SK-N-MC (cell line): ENCODE data around the gene SPG21.

Experiments used
- EZH2 ChIP-seq: fragments of 200-600 bp; sonication (generic); IDR thresholded peaks from one replicate; pipeline ENCODE4 v1.6.1; 2017; ENCODE audit warnings: antibody characterized with exemption
- FOXP2 ChIP-seq: optimal IDR thresholded peaks from 2 replicates; pipeline ENCODE3; 2011; ENCODE audit warnings: mild to moderate bottlenecking, moderate library complexity; ENCODE audit not compliant: insufficient read depth; ENCODE audit errors: extremely low read length, control extremely low read depth
- POLR2AphosphoS5 ChIP-seq: IDR thresholded peaks from 2 replicates; pipeline ENCODE4 v1.6.1; 2012; ENCODE audit warnings: mild to moderate bottlenecking, low read depth, low read length, borderline replicate concordance

- TF ChIP-seq EZH2 (no peak), POLR2AphosphoS5 (no peak), FOXP2 (no peak)
These were observed 66.2 kb downstream of the SPG21 start for GRCh38 chr15:64923546-64923945.
